MCF 10A (cell line): Measurements from ENCODE around the gene SEMA3D. TPM values are rescaled to one million over a fixed set of nuclear protein-coding genes. Genes with fewer than 3 reads are reported as not detected.

Experiments
- BruUV-seq: library from RNA; stranded (reverse); fragments of 400-500 nt; replicated peaks from 2 replicates; lab custom pipeline; 2021; lab: Mats Ljungman, UMichigan
- CTCF ChIA-PET: fragments of 300-600 bp; sonication (Branson Sonifier 250); formaldehyde crosslinking; extraction: SDS; loops from one replicate; lab custom pipeline; 2021; ENCODE audit warnings: antibody characterized with exemption, inconsistent platforms; lab: Yijun Ruan, JAX
- POLR2A ChIA-PET: fragments of 300-600, 350-650 bp; sonication (Branson Sonifier 250); formaldehyde crosslinking; extraction: SDS; loops from one replicate; lab custom pipeline; 2020; ENCODE audit warnings: antibody characterized with exemption, inconsistent platforms; lab: Yijun Ruan, JAX
- DNase-seq: peaks from one replicate; pipeline ENCODE4 v3.0.0-alpha.2; 2018; ENCODE audit not compliant: unreplicated experiment
- H3K27ac Mint-ChIP-seq: one replicate; pipeline ENCODE4 v1.8.0; 2022; ENCODE audit warnings: mild to moderate bottlenecking, low read depth, mixed read lengths; ENCODE audit not compliant: unreplicated experiment
- H3K27me3 Mint-ChIP-seq: one replicate; pipeline ENCODE4 v1.8.0; 2022; ENCODE audit warnings: mixed read lengths; ENCODE audit not compliant: insufficient read depth, unreplicated experiment
- H3K36me3 Mint-ChIP-seq: one replicate; pipeline ENCODE4 v1.8.0; 2022; ENCODE audit warnings: mild to moderate bottlenecking, moderate library complexity, mixed read lengths; ENCODE audit not compliant: insufficient read depth, unreplicated experiment
- H3K4me1 Mint-ChIP-seq: one replicate; pipeline ENCODE4 v1.8.0; 2022; ENCODE audit warnings: mixed read lengths; ENCODE audit not compliant: insufficient read depth, unreplicated experiment
- H3K4me3 Mint-ChIP-seq: one replicate; pipeline ENCODE4 v1.8.0; 2022; ENCODE audit warnings: mild to moderate bottlenecking, moderate library complexity, mixed read lengths; ENCODE audit not compliant: unreplicated experiment
- H3K9me3 Mint-ChIP-seq: one replicate; pipeline ENCODE4 v1.8.0; 2022; ENCODE audit warnings: mixed read lengths; ENCODE audit not compliant: unreplicated experiment
- intact Hi-C: fragments of 100-400 bp; cut with micrococcal nuclease; formaldehyde crosslinking; loops from 2 replicates; pipeline ENCODE4 v1.14.1; 2022
- total RNA-seq: library from RNA; stranded (reverse); gene quantifications from 2 replicates; pipeline ENCODE4 v1.2.3, GENCODE V29; 2022
- TF ChIP-seq, protein P1 (sequence below): fragments of 200-600 bp; IDR thresholded peaks from one replicate; pipeline ENCODE4 v1.8.0; 2022; ENCODE audit warnings: antibody characterized with exemption, mild to moderate bottlenecking; ENCODE audit not compliant: unreplicated experiment

Gene SEMA3D
- total RNA-seq, 1 experiment from 2014 or later: not detected

DNA sequence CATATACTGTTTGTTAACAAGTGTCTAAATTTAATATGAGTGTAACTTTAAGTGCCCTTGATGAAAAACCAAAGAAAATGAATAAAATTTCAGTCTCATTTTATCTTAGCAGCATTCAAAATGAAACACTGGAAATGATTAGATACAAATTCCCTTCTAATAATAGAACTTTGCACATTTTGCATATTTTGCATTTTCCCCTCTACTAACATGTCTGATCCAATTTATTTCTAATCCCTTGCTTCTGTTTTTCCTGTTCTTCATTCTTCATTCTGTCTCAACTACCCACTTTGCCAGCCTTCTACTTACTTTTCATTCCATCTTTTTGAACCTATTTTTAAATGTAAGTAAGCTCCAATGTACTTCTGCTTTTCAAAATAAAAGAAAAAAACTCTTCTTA, 42.7 kb upstream of the SEMA3D start:
- ChIA-PET POLR2A (interaction anchor here (1.0 kb wide), 1 partner anchor 10 kb away, joined by 4 read pairs; no protein-coding TSS in a partner anchor), CTCF (no interaction called here)
- TF ChIP-seq, protein P1, sequence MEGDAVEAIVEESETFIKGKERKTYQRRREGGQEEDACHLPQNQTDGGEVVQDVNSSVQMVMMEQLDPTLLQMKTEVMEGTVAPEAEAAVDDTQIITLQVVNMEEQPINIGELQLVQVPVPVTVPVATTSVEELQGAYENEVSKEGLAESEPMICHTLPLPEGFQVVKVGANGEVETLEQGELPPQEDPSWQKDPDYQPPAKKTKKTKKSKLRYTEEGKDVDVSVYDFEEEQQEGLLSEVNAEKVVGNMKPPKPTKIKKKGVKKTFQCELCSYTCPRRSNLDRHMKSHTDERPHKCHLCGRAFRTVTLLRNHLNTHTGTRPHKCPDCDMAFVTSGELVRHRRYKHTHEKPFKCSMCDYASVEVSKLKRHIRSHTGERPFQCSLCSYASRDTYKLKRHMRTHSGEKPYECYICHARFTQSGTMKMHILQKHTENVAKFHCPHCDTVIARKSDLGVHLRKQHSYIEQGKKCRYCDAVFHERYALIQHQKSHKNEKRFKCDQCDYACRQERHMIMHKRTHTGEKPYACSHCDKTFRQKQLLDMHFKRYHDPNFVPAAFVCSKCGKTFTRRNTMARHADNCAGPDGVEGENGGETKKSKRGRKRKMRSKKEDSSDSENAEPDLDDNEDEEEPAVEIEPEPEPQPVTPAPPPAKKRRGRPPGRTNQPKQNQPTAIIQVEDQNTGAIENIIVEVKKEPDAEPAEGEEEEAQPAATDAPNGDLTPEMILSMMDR: no peak
- no TSS peak for BruUV-seq
- intact Hi-C loops: no loop called here
- H3K4me1 Mint-ChIP-seq: no peaks in the 10 kb centered on the region
- no peaks in the 10 kb centered on the region for H3K36me3 Mint-ChIP-seq
- H3K27ac Mint-ChIP-seq: no peak overlapping the region
- no peak overlapping the region for H3K4me3 Mint-ChIP-seq
- peaks cover 87% of the 10 kb centered on the region for H3K27me3 Mint-ChIP-seq
- DNase-seq: no peak
- H3K9me3 Mint-ChIP-seq: no peaks in the 10 kb centered on the region

DNA sequence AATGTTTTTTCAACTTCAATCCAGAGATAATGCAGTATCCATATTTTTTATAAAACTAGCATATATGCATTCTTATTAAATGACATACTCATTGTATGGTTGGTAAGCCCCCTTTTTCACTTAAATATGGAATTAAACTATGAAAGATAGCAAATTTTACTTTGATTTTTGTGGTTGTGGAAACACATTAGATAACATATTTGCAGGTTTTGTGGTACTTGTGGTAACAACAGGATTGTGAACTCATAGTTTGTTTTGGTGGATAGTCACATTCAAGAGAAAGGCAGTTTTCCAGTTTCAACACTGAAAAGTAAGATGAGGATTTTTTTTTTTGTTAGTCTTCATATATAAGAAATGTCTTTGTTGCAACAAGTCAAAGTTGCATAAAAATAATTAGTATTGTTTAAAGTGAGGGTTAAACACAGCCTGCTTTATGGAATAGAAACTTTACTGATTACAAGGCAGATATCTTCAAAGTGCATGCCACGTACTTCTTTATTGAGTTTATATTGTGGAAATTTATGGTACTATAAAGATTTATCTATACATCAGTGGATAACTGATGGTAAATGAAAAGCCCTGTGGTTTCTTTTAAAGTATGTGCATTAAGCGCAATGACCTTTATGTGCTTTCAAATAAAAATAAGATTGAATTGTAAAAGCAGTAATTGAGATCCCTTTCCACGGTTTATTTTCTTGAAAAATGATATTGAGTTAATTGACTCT, 39.7 kb upstream of the SEMA3D start:
- Mint-ChIP-seq H3K27ac (no peak overlapping the region), H3K4me1 (no peaks in the 10 kb centered on the region), H3K9me3 (no peaks in the 10 kb centered on the region), H3K27me3 (peaks cover 70% of the 10 kb centered on the region), H3K36me3 (no peaks in the 10 kb centered on the region), H3K4me3 (no peak overlapping the region)
- intact Hi-C loops: no loop called here
- no TSS peak for BruUV-seq
- DNase-seq: no peak
- POLR2A ChIA-PET: no interaction called here
- TF ChIP-seq, protein P1: no peak
- CTCF ChIA-PET: no interaction called here

DNA sequence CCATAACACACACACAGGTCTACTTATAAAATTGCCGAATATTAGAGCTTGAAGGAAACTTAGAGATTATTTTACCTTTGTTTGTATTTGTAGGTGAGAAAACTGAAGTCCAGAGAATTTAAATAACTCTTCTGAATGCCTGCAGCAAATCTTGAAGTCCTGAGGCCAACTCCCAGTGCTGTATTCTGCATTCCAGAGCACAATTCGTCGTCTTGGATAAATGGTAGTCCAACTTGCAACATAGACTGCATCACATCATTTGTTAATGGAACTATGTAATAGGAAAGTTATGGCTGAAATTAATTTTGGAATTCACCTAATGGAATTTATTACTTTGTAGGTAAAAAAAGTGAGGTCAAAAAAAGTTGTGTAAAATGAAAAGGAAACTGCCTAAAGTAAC, 37.3 kb upstream of the SEMA3D start:
- H3K27me3 Mint-ChIP-seq: peaks cover 64% of the 10 kb centered on the region
- no TSS peak for BruUV-seq
- TF ChIP-seq, protein P1: no peak
- no peak for DNase-seq
- no peak overlapping the region for H3K27ac Mint-ChIP-seq
- H3K9me3 Mint-ChIP-seq: no peaks in the 10 kb centered on the region
- POLR2A ChIA-PET: no interaction called here
- no peaks in the 10 kb centered on the region for H3K36me3 Mint-ChIP-seq
- intact Hi-C loops: no loop called here
- CTCF ChIA-PET: interaction anchor here (0.8 kb wide), 1 partner anchor 11 kb away, joined by 3 read pairs; no protein-coding TSS in a partner anchor
- no peaks in the 10 kb centered on the region for H3K4me1 Mint-ChIP-seq
- H3K4me3 Mint-ChIP-seq: no peak overlapping the region

DNA sequence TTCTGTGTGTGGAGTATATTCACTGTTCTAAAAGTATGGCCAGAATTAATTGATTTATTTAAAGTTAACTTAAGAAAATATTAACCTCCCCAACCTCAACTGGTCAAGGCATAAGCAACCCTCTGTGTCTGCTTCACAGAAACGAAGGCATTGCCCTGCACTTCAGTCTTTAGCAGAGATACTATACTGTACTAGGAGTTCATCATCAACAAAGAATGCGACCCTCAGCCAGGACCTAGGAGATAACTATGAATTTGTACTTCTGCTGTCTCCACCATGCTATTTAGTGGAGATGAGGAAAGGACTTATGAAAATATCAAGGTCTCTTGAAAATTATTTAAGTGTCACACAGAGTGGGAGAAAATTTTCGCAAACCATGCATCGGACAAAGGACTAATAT, 35.7 kb upstream of the SEMA3D start:
- DNase-seq: no peak
- H3K36me3 Mint-ChIP-seq: no peaks in the 10 kb centered on the region
- no peak overlapping the region for H3K27ac Mint-ChIP-seq
- ChIA-PET CTCF (no interaction called here), POLR2A (no interaction called here)
- intact Hi-C loops: no loop called here
- TF ChIP-seq, protein P1: no peak
- H3K4me1 Mint-ChIP-seq: no peaks in the 10 kb centered on the region
- no TSS peak for BruUV-seq
- peaks cover 62% of the 10 kb centered on the region for H3K27me3 Mint-ChIP-seq
- H3K9me3 Mint-ChIP-seq: no peaks in the 10 kb centered on the region
- H3K4me3 Mint-ChIP-seq: no peak overlapping the region
